ENCODE results near the gene HIPK3.

DNA sequence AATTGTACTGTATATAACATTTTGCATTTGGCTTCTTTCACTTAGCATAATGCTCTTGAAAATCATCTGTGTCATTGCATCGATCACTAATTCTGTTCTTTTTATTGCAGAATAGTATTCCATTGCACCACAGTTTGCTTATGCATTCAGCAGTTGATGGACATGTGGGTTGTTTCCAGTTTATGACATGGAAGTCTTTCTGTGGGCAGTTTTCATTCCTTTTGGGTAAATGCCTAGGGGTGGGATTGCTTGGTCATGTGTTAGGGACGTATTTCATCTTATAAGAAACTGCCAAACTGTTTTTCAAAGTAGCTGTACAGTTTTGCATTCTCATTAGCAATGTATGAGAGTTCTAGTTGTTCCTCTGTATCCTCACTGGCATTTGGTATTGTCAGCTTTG, 127.0 kb downstream of the HIPK3 start:
- TF ChIP-seq TAF1 (IDR thresholded peaks at IDR 0.05; ENCODE audit: borderline replicate concordance, low read depth, low read length) (no peak), POLR2A (IDR thresholded peaks at IDR 0.05; ENCODE audit: low read depth, low read length) (no peak)

All from GM12892 (cell line).